ENCODE measurements around the gene HOXD9.
A peak's percentile ranks its signal among the peaks of the same experiment; 100 is the strongest.

DNA sequence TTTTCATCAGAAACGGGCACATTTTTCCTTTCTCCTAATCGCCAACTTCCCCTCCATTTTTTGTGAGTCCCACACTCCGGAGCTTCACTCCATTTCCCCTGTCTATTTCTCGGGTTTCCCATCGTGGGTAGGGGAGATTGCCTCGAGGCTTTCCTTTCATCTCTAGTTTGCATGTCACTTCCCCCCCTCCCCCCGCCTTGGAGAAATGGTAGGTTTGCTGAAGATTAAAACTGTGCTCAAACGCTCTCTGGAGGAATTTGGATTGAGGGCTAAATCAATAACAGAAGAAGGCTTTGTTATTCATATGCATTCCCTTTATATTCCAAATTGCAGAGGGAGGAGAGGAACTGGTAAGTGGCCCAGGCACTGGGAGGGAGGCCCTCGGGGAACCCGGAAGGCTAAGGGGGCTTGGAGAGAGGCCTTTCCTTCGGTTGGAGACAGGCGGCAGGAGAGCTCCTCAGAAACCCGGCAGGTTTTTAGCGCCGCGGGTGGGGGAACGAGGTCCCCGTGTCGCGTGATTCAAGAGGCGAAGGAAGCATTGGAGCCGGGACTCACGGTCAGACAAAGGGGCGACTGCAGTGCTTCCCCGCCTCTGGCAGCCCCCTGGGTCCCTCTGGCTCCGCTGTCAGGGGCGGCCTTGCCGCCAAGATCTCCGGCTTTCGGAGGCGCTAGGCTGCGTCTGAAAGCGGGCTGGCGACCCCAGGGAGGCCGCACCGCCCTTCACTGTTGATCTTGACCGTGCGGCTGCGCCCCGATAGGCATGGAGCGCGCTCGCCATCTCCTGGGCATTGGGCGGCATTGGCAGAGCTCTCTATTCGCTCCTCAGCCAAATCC, 25.3 kb upstream of the HOXD9 start:
- TF ChIP-seq CTCF (conservative IDR thresholded peaks at IDR 0.05; ENCODE audit: low read depth, low read length) = peak; percentile 90
- TF ChIP-seq EZH2 (IDR thresholded peaks at IDR 0.05; ENCODE audit: low read length, unreplicated experiment) = no peak

Measured in PC-3 (cell line).